GM21576 (cell line): ENCODE measurements around the gene ROBO2.

Experiments used
- ATAC-seq: cut with Tn5 transposase; IDR thresholded peaks from one replicate; pipeline ENCODE4 v1.9.1; 2021; ENCODE audit warnings: mild to moderate bottlenecking, moderate library complexity; ENCODE audit not compliant: unreplicated experiment

Gene ROBO2

GRCh38 chr3:77323626-77324025 is 283.7 kb downstream of the ROBO2 start:
- no peak for ATAC-seq

GRCh38 chr3:77324105-77324504 is 284.2 kb downstream of the ROBO2 start:
- ATAC-seq, result no peak

GRCh38 chr3:77325280-77325679 is 285.4 kb downstream of the ROBO2 start:
- no peak for ATAC-seq

- ATAC-seq, result no peak
These were observed 285.8 kb downstream of the ROBO2 start for GRCh38 chr3:77325702-77326101.

- no peak for ATAC-seq
These were observed 286.7 kb downstream of the ROBO2 start for GRCh38 chr3:77326586-77326985.

- ATAC-seq, result no peak
These were observed 288.8 kb downstream of the ROBO2 start for GRCh38 chr3:77328690-77329089.

- ATAC-seq, result no peak
These were observed 289.2 kb downstream of the ROBO2 start for GRCh38 chr3:77329116-77329515.

- ATAC-seq, result no peak
These were observed 298.3 kb downstream of the ROBO2 start for GRCh38 chr3:77338195-77338594.

GRCh38 chr3:77342027-77342426 is 302.1 kb downstream of the ROBO2 start:
- ATAC-seq, result no peak

- ATAC-seq, result no peak
These were observed 302.8 kb downstream of the ROBO2 start for GRCh38 chr3:77342688-77343087.

- no peak for ATAC-seq
These were observed 305.1 kb downstream of the ROBO2 start for GRCh38 chr3:77345009-77345408.

GRCh38 chr3:77348244-77348855 is 308.5 kb downstream of the ROBO2 start:
- no peak for ATAC-seq

- no peak for ATAC-seq
These were observed 315.1 kb downstream of the ROBO2 start for GRCh38 chr3:77354958-77355357.

- no peak for ATAC-seq
These were observed 323.0 kb downstream of the ROBO2 start for GRCh38 chr3:77362936-77363335.

- ATAC-seq, result no peak
These were observed 325.3 kb downstream of the ROBO2 start for GRCh38 chr3:77365152-77365551.

- no peak for ATAC-seq
These were observed 330.5 kb downstream of the ROBO2 start for GRCh38 chr3:77370413-77370812.

GRCh38 chr3:77372018-77372417 is 332.1 kb downstream of the ROBO2 start:
- no peak for ATAC-seq

GRCh38 chr3:77372634-77373346 is 332.9 kb downstream of the ROBO2 start:
- no peak for ATAC-seq

GRCh38 chr3:77373619-77374018 is 333.7 kb downstream of the ROBO2 start:
- no peak for ATAC-seq

- ATAC-seq, result no peak
These were observed 336.6 kb downstream of the ROBO2 start for GRCh38 chr3:77376511-77376910.

- ATAC-seq, result no peak
These were observed 337.8 kb downstream of the ROBO2 start for GRCh38 chr3:77377717-77378116.

GRCh38 chr3:77380136-77380535 is 340.2 kb downstream of the ROBO2 start:
- ATAC-seq, result no peak

GRCh38 chr3:77381431-77381830 is 341.5 kb downstream of the ROBO2 start:
- ATAC-seq, result no peak
